IMR-90 (cell line): ENCODE results near the gene MRPL51. TPM values are rescaled to one million over a fixed set of nuclear protein-coding genes. Genes with fewer than 3 reads are reported as not detected.

Source experiments
- ATAC-seq: fragments of 200-7000 bp; cut with Tn5 transposase; 2 replicates; pipeline ENCODE4 v1.9.1; 2020; ENCODE audit warnings: low read depth, mild to moderate bottlenecking, moderate library complexity
- BruUV-seq: library from RNA; stranded (reverse); fragments of 400-500 nt; replicated peaks from 2 replicates; lab custom pipeline; 2021; lab: Mats Ljungman, UMichigan
- CTCF ChIA-PET: fragments of 300-600 bp; formaldehyde crosslinking; extraction: SDS; loops from one replicate; lab custom pipeline; 2021; ENCODE audit warnings: antibody characterized with exemption; lab: Yijun Ruan, JAX
- POLR2A ChIA-PET: fragments of 300-600 bp; sonication (Branson Sonifier 250); formaldehyde crosslinking; loops from one replicate; lab custom pipeline; 2022; ENCODE audit warnings: antibody characterized with exemption; ENCODE audit not compliant: unreplicated experiment; lab: Charles Lee
- DNase-seq: peaks from one replicate; pipeline ENCODE4 v3.0.0; 2013
- H2AFZ ChIP-seq: replicated peaks from 2 replicates; pipeline ENCODE3; 2013; ENCODE audit warnings: low read length, mild to moderate bottlenecking; ENCODE audit not compliant: poor library complexity
- H2AK5ac ChIP-seq: 2 replicates; pipeline ENCODE4 v1.6.1; 2013; ENCODE audit warnings: low read depth, low read length, inconsistent platforms
- H2AK9ac ChIP-seq: replicated peaks from 2 replicates; pipeline ENCODE3; 2013; ENCODE audit warnings: mild to moderate bottlenecking, low read depth, low read length, moderate library complexity; ENCODE audit not compliant: poor library complexity
- H2BK120ac ChIP-seq: 2 replicates; pipeline ENCODE4 v1.6.1; 2013; ENCODE audit warnings: low read depth, low read length, inconsistent platforms
- H2BK15ac ChIP-seq: 3 replicates; pipeline ENCODE4 v1.6.1; 2013; ENCODE audit warnings: low read depth, low read length, inconsistent platforms
- H2BK20ac ChIP-seq: 2 replicates; pipeline ENCODE4 v1.6.1; 2013; ENCODE audit warnings: low read depth, mild to moderate bottlenecking, inconsistent platforms, low read length, moderate library complexity
- H2BK5ac ChIP-seq: 2 replicates; pipeline ENCODE4 v1.6.1; 2013; ENCODE audit warnings: mild to moderate bottlenecking, low read depth, low read length, inconsistent platforms; ENCODE audit not compliant: poor library complexity, severe bottlenecking
- H3K14ac ChIP-seq: replicated peaks from 2 replicates; pipeline ENCODE4 v1.6.1; 2013; ENCODE audit warnings: low read depth, low read length, inconsistent platforms
- H3K18ac ChIP-seq: 2 replicates; pipeline ENCODE4 v1.6.1; 2013; ENCODE audit warnings: low read depth, low read length, control low read depth
- H3K23ac ChIP-seq: 2 replicates; pipeline ENCODE4 v1.6.1; 2013; ENCODE audit warnings: low read depth, low read length, inconsistent platforms
- H3K27ac ChIP-seq: 2 replicates; pipeline ENCODE4 v1.5.1; 2013; ENCODE audit warnings: mild to moderate bottlenecking, control low read depth, low read length; ENCODE audit not compliant: insufficient read depth
- H3K27me3 ChIP-seq: 2 replicates; pipeline ENCODE4 v1.6.1; 2013; ENCODE audit warnings: low read length; ENCODE audit not compliant: control insufficient read depth, insufficient read depth
- H3K36me3 ChIP-seq: 2 replicates; pipeline ENCODE4 v1.6.1; 2013; ENCODE audit warnings: low read length, mixed read lengths; ENCODE audit not compliant: control insufficient read depth, insufficient read depth
- H3K4ac ChIP-seq: 2 replicates; pipeline ENCODE4 v1.6.1; 2013; ENCODE audit warnings: low read depth, low read length, inconsistent platforms
- H3K4me1 ChIP-seq: 2 replicates; pipeline ENCODE4 v1.6.1; 2013; ENCODE audit warnings: low read length, mixed read lengths; ENCODE audit not compliant: control insufficient read depth, insufficient read depth
- H3K4me2 ChIP-seq: 2 replicates; pipeline ENCODE4 v1.6.1; 2013; ENCODE audit warnings: low read depth, mild to moderate bottlenecking, control low read depth, low read length, moderate library complexity
- H3K4me3 ChIP-seq: 2 replicates; pipeline ENCODE4 v1.5.1; 2013; ENCODE audit warnings: low read depth, mild to moderate bottlenecking, control low read depth, low read length, moderate library complexity; ENCODE audit not compliant: insufficient read depth
- H3K56ac ChIP-seq: 2 replicates; pipeline ENCODE4 v1.6.1; 2013; ENCODE audit warnings: low read length, inconsistent platforms; ENCODE audit not compliant: insufficient read depth; ENCODE audit errors: extremely low read depth
- H3K79me1 ChIP-seq, 2 experiments: 2 replicates each; pipeline ENCODE4 v1.6.1; 2013; ENCODE audit warnings: low read length in 2 of 2, inconsistent platforms in 1 of 2, low read depth in 1 of 2
- H3K9ac ChIP-seq: 2 replicates; pipeline ENCODE4 v1.6.1; 2013; ENCODE audit warnings: low read depth, low read length, control low read depth
- H3K9me1 ChIP-seq: 2 replicates; pipeline ENCODE4 v1.6.1; 2013; ENCODE audit warnings: low read length, inconsistent platforms; ENCODE audit not compliant: insufficient read depth
- H3K9me3 ChIP-seq: 2 replicates; pipeline ENCODE4 v1.6.1; 2013; ENCODE audit warnings: low read length; ENCODE audit not compliant: control insufficient read depth, insufficient read depth
- H4K20me1 ChIP-seq: 2 replicates; pipeline ENCODE4 v1.6.1; 2013; ENCODE audit warnings: low read length, inconsistent platforms; ENCODE audit not compliant: insufficient read depth
- H4K5ac ChIP-seq: 2 replicates; pipeline ENCODE4 v1.6.1; 2013; ENCODE audit warnings: mild to moderate bottlenecking, low read depth, low read length, control low read depth
- H4K8ac ChIP-seq, 2 experiments: 2 replicates each; pipeline ENCODE4 v1.6.1; 2013; ENCODE audit warnings: low read depth in 2 of 2, low read length in 2 of 2, control low read depth in 1 of 2, inconsistent platforms in 1 of 2
- H4K91ac ChIP-seq: 2 replicates; pipeline ENCODE4 v1.6.1; 2013; ENCODE audit warnings: low read depth, low read length, inconsistent platforms; ENCODE audit not compliant: insufficient read depth
- BHLHE40 ChIP-seq: fragments of 150-350 bp; IDR thresholded peaks from 2 replicates; pipeline ENCODE4 v1.6.1; 2016; ENCODE audit warnings: mild to moderate bottlenecking, low read depth, low read length
- CEBPB ChIP-seq: IDR thresholded peaks from 2 replicates; pipeline ENCODE4 v1.6.1; 2012; ENCODE audit warnings: low read depth, low read length, improper control_type of control experiment
- CHD1 ChIP-seq: IDR thresholded peaks from 2 replicates; pipeline ENCODE4 v1.6.1; 2012; ENCODE audit warnings: low read depth, low read length, improper control_type of control experiment
- FOS ChIP-seq: fragments of 150-350 bp; IDR thresholded peaks from 2 replicates; pipeline ENCODE4 v1.6.1; 2016; ENCODE audit warnings: low read depth, low read length
- MAFK ChIP-seq: IDR thresholded peaks from 2 replicates; pipeline ENCODE4 v1.6.1; 2012; ENCODE audit warnings: low read depth, low read length, improper control_type of control experiment
- MAZ ChIP-seq: IDR thresholded peaks from 2 replicates; pipeline ENCODE4 v1.6.1; 2012; ENCODE audit warnings: low read depth, mild to moderate bottlenecking, low read length, improper control_type of control experiment, moderate library complexity, borderline replicate concordance
- MXI1 ChIP-seq: IDR thresholded peaks from 2 replicates; pipeline ENCODE4 v1.6.1; 2012; ENCODE audit warnings: low read depth, mild to moderate bottlenecking, low read length, moderate library complexity, borderline replicate concordance
- POLR2A ChIP-seq: IDR thresholded peaks from 2 replicates; pipeline ENCODE4 v1.6.1; 2012; ENCODE audit warnings: mild to moderate bottlenecking, low read depth, low read length
- RAD21 ChIP-seq: IDR thresholded peaks from 2 replicates; pipeline ENCODE4 v1.6.1; 2012; ENCODE audit warnings: low read length, improper control_type of control experiment
- RCOR1 ChIP-seq: IDR thresholded peaks from 2 replicates; pipeline ENCODE4 v1.6.1; 2012; ENCODE audit warnings: mild to moderate bottlenecking, low read length, improper control_type of control experiment; ENCODE audit not compliant: insufficient replicate concordance
- RFX5 ChIP-seq: IDR thresholded peaks from 2 replicates; pipeline ENCODE4 v1.8.0; 2012; ENCODE audit warnings: low read depth, mild to moderate bottlenecking, low read length, moderate library complexity
- SMC3 ChIP-seq: fragments of 150-350 bp; IDR thresholded peaks from 2 replicates; pipeline ENCODE4 v1.6.1; 2016; ENCODE audit warnings: low read depth, mild to moderate bottlenecking, antibody characterized with exemption, low read length, moderate library complexity
- WGBS, 2 experiments: methylation state at CpG; one replicate each; pipeline versions ENCODE4 v1.1.5 to v1.1.7; 2013; ENCODE audit warnings: missing lambda C conversion rate in 2 of 2; ENCODE audit not compliant: insufficient read length in 1 of 2; ENCODE audit errors: extremely low coverage in 2 of 2; 5-methylcytosine and 5-hydroxymethylcytosine counted together
- dilution Hi-C: fragments of 300-500 bp; cut with HindIII; formaldehyde crosslinking; loops from one replicate; pipeline ENCODE4 v1.14.3; 2018; ENCODE audit warnings: low sequenced_read_pairs; ENCODE audit not compliant: unreplicated experiment
- in situ Hi-C: fragments of 300-500 bp; cut with MboI; formaldehyde crosslinking; loops from 3 replicates; pipeline ENCODE4 v1.14.3; 2019; ENCODE audit warnings: low sequenced_read_pairs, inconsistent platforms, mixed read lengths
- intact Hi-C: fragments of 100-400 bp; cut with micrococcal nuclease; formaldehyde crosslinking; loops from 2 replicates; pipeline ENCODE4 v1.10.0; 2022
- polyA plus RNA-seq, 3 experiments: library from polyadenylated mRNA; depleted of rRNA; stranded (reverse); fragments of >200 nt; gene quantifications; 2 replicates each; pipeline ENCODE4 v1.2.3, GENCODE V29; 2012; ENCODE audit warnings: low replicate concordance in 1 of 3
- total RNA-seq: library from RNA; depleted of rRNA; stranded (reverse); fragments of >200 nt; gene quantifications from 2 replicates; pipeline ENCODE4 v1.2.3, GENCODE V29; 2012
- TF ChIP-seq, protein P1 (sequence below): conservative IDR thresholded peaks from 2 replicates; pipeline ENCODE4 v1.5.1; 2012; ENCODE audit warnings: mild to moderate bottlenecking, low read depth, low read length, improper control_type of control experiment
- TF ChIP-seq, protein P2 (sequence below): fragments of 150-350 bp; IDR thresholded peaks from 2 replicates; pipeline ENCODE4 v1.6.1; 2016; ENCODE audit warnings: low read depth, mild to moderate bottlenecking, low read length, moderate library complexity, borderline replicate concordance

MRPL51 gene
- total and polyA plus RNA-seq, 2 of the 4 experiments (the other 2 are of a cell fraction) = 80.1 to 160 TPM

DNA sequence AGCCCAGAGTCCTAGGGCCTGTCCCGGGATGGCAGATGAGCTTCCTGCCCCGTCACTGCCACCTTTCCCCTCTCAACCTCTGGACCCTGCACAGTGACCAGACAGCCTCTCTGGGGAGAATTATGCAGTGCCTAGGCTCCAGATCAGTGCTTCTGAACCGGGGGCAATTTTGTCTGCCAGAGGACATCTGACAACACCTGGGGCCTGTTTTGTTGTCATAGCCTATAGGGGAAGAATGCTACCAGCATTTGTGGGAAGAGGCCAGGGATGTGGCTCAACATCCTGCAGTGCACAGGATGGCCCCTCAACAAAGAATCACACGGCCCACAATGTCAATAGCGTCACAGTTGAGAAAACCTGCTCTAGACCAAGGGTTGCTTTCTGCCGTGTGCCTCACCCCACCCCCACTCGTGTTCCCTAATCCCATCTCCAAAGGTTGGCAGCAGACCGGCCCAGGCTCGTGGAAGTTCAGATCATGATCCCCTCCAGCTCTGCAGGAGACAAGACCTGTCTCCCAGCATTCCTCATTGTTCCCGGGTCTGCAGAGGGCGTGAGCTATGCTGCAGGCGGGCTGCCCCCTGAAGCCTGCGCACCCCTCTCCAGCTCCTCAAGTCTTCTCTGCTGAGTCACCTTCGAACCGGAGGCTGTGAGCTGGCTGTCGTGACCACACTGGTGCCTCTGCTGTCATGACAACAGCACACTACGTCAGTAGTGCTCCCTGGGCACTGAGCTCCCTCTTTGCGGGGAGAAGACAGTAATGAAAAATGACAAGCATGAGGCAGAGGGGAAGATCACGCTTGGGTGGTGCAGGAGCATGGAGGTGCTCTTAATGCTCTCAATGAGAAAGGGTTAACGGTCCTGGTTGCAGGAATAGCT lies 39.2 kb upstream of the MRPL51 start:
- peak overlapping the region; percentile 97 for H3K4ac ChIP-seq
- H3K23ac ChIP-seq = peak overlapping the region; percentile 90
- H4K5ac ChIP-seq = peak overlapping the region; percentile 93
- ATAC-seq = peak; percentile 48
- H3K27ac ChIP-seq = peak overlapping the region; percentile 94
- peak; percentile 99 for DNase-seq
- peak overlapping the region; percentile 93 for H3K18ac ChIP-seq
- ChIA-PET CTCF (interaction anchor here (0.6 to 0.7 kb wide), 2 partner anchors 196 to 329 kb away, joined by 3 to 4 read pairs; no protein-coding TSS in a partner anchor), POLR2A (interaction anchor here (0.6 to 1.4 kb wide), 3 partner anchors 9 to 196 kb away, joined by 3 to 4 read pairs (median 3); partner anchors contain the start of gene VAMP1)
- dilution Hi-C loops (no loop called here), intact Hi-C loops (loop anchor here (2.0 kb wide), 2 partner anchors 37 to 195 kb away; partner anchors contain the start of gene NCAPD2), in situ Hi-C loops (no loop called here)
- H2BK20ac ChIP-seq = peak overlapping the region; percentile 71
- peak overlapping the region; percentile 84 for H3K9ac ChIP-seq
- H2BK15ac ChIP-seq = peak overlapping the region; percentile 63; the same call in 2 of the 3 replicates
- peak overlapping the region; percentile 96 for H2BK120ac ChIP-seq
- peak overlapping the region; percentile 80 to 82 for H4K8ac ChIP-seq
- peaks cover 51% of the 10 kb centered on the region for H3K36me3 ChIP-seq
- H3K79me1 ChIP-seq = peaks cover 5 to 58% of the 10 kb centered on the region in 2 experiments
- peak overlapping the region; percentile 95 for H3K4me2 ChIP-seq
- H2BK5ac ChIP-seq = peak overlapping the region; percentile 99
- peak overlapping the region; percentile 96 for H4K91ac ChIP-seq
- H3K9me3 ChIP-seq = no peaks in the 10 kb centered on the region
- peaks cover 9% of the 10 kb centered on the region for H3K4me1 ChIP-seq
- no peaks in the 10 kb centered on the region for H3K27me3 ChIP-seq
- 0% methylated on average over 6 of the region's 20 CpGs; no CpG with 5 or more reads in 1 of the 2 experiments for WGBS, 2 experiments
- H3K4me3 ChIP-seq = peak overlapping the region; percentile 51
- H3K56ac ChIP-seq = peak overlapping the region; percentile 86
- no peaks in the 10 kb centered on the region for H3K9me1 ChIP-seq
- peak overlapping the region; percentile 95 for H2AK5ac ChIP-seq
- BruUV-seq = no TSS peak
- peak overlapping the region; percentile 100 for H2AK9ac ChIP-seq
- peaks cover 30% of the 10 kb centered on the region for H4K20me1 ChIP-seq
- H3K14ac ChIP-seq = peak overlapping the region; percentile 99
- peak overlapping the region; percentile 89 for H2AFZ ChIP-seq
- TF ChIP-seq FOS (peak; percentile 73), SMC3 (no peak), RFX5 (no peak), RAD21 (no peak), POLR2A (peak; percentile 74; the same call in 1 of the 2 replicates), CEBPB (no peak), CHD1 (no peak), MAFK (peak; percentile 16; the same call in 1 of the 2 replicates), MAZ (peak; percentile 54; the same call in 1 of the 2 replicates), MXI1 (peak; percentile 90), BHLHE40 (peak; percentile 71; the same call in 1 of the 2 replicates), RCOR1 (no peak)
- TF ChIP-seq, protein P1, sequence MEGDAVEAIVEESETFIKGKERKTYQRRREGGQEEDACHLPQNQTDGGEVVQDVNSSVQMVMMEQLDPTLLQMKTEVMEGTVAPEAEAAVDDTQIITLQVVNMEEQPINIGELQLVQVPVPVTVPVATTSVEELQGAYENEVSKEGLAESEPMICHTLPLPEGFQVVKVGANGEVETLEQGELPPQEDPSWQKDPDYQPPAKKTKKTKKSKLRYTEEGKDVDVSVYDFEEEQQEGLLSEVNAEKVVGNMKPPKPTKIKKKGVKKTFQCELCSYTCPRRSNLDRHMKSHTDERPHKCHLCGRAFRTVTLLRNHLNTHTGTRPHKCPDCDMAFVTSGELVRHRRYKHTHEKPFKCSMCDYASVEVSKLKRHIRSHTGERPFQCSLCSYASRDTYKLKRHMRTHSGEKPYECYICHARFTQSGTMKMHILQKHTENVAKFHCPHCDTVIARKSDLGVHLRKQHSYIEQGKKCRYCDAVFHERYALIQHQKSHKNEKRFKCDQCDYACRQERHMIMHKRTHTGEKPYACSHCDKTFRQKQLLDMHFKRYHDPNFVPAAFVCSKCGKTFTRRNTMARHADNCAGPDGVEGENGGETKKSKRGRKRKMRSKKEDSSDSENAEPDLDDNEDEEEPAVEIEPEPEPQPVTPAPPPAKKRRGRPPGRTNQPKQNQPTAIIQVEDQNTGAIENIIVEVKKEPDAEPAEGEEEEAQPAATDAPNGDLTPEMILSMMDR = 0 out of 2 replicates have a peak, but pooled peaks have one; percentile 5
- TF ChIP-seq, protein P2, sequence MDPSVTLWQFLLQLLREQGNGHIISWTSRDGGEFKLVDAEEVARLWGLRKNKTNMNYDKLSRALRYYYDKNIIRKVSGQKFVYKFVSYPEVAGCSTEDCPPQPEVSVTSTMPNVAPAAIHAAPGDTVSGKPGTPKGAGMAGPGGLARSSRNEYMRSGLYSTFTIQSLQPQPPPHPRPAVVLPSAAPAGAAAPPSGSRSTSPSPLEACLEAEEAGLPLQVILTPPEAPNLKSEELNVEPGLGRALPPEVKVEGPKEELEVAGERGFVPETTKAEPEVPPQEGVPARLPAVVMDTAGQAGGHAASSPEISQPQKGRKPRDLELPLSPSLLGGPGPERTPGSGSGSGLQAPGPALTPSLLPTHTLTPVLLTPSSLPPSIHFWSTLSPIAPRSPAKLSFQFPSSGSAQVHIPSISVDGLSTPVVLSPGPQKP = no peak
